A549 (cell line): ENCODE measurements around the gene COPB1.

ENCODE experiments used
- BHLHE40 ChIP-seq: IDR thresholded peaks from 2 replicates; pipeline ENCODE4 v1.6.1; 2012; ENCODE audit warnings: low read depth, low read length, inconsistent platforms
- EP300 ChIP-seq, 2 experiments: fragments of >200 bp; sonication (Bioruptor Twin); formaldehyde crosslinking; IDR thresholded peaks; 2 replicates in 1 of 2; 3 replicates in 1 of 2; pipeline ENCODE4 v1.6.1; 2016 to 2017
- POLR2A ChIP-seq: IDR thresholded peaks from 2 replicates; pipeline ENCODE4 v1.6.1; 2012; ENCODE audit warnings: mild to moderate bottlenecking, low read length
- SMC3 ChIP-seq: fragments of >200 bp; sonication (Bioruptor Twin); formaldehyde crosslinking; IDR thresholded peaks from 3 replicates; pipeline ENCODE4 v1.6.1; 2018; ENCODE audit warnings: inconsistent platforms
- TF ChIP-seq, protein P1 (sequence below): fragments of >200 bp; sonication (Bioruptor Twin); formaldehyde crosslinking; IDR thresholded peaks from 3 replicates; pipeline ENCODE4 v1.5.1; 2016
- TF ChIP-seq, protein P2 (sequence below): fragments of >200 bp; sonication (Bioruptor Twin); formaldehyde crosslinking; IDR thresholded peaks from 3 replicates; pipeline ENCODE4 v1.6.1; 2016

GRCh38 chr11:14417617-14418374, 81.8 kb downstream of the COPB1 start:
- TF ChIP-seq SMC3 = no peak
- TF ChIP-seq POLR2A = no peak
- no peak for TF ChIP-seq EP300 (IDR thresholded peaks at IDR 0.05)
- TF ChIP-seq, protein P1, sequence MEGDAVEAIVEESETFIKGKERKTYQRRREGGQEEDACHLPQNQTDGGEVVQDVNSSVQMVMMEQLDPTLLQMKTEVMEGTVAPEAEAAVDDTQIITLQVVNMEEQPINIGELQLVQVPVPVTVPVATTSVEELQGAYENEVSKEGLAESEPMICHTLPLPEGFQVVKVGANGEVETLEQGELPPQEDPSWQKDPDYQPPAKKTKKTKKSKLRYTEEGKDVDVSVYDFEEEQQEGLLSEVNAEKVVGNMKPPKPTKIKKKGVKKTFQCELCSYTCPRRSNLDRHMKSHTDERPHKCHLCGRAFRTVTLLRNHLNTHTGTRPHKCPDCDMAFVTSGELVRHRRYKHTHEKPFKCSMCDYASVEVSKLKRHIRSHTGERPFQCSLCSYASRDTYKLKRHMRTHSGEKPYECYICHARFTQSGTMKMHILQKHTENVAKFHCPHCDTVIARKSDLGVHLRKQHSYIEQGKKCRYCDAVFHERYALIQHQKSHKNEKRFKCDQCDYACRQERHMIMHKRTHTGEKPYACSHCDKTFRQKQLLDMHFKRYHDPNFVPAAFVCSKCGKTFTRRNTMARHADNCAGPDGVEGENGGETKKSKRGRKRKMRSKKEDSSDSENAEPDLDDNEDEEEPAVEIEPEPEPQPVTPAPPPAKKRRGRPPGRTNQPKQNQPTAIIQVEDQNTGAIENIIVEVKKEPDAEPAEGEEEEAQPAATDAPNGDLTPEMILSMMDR = no peak
- TF ChIP-seq BHLHE40 = no peak
- TF ChIP-seq, protein P2, sequence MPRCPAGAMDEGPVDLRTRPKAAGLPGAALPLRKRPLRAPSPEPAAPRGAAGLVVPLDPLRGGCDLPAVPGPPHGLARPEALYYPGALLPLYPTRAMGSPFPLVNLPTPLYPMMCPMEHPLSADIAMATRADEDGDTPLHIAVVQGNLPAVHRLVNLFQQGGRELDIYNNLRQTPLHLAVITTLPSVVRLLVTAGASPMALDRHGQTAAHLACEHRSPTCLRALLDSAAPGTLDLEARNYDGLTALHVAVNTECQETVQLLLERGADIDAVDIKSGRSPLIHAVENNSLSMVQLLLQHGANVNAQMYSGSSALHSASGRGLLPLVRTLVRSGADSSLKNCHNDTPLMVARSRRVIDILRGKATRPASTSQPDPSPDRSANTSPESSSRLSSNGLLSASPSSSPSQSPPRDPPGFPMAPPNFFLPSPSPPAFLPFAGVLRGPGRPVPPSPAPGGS = no peak
